Activated T-helper 1 cell treated with anti-CD3 and anti-CD28 coated beads, Interleukin-2, amount 50 U/mL, for 16 hours (primary cell): Measurements from ENCODE around the gene PFAS.

Experiments used
- DNase-seq, 2 donors: peaks; one replicate each; pipeline ENCODE4 v3.0.0-alpha.2; 2020; ENCODE audit warnings: low read depth in 1 of 2, low spot score in 1 of 2

The PFAS gene

GRCh38 chr17:8267480-8268147 is 18.5 kb downstream of the PFAS start:
- no peak for DNase-seq

GRCh38 chr17:8268550-8269298 is 19.6 kb downstream of the PFAS start:
- DNase-seq, result no peak

- DNase-seq, result no peak
Observed at GRCh38 chr17:8272421-8272820, 23.3 kb downstream of the PFAS start.

- DNase-seq, result no peak
Observed at GRCh38 chr17:8273884-8274444, 24.9 kb downstream of the PFAS start.

GRCh38 chr17:8274816-8275215 is 25.7 kb downstream of the PFAS start:
- no peak for DNase-seq

- no peak for DNase-seq
Observed at GRCh38 chr17:8275421-8276290, 26.6 kb downstream of the PFAS start.

- no peak for DNase-seq
Observed at GRCh38 chr17:8277317-8277716, 28.2 kb downstream of the PFAS start.

- no peak for DNase-seq
Observed at GRCh38 chr17:8282345-8282744, 33.3 kb downstream of the PFAS start.

GRCh38 chr17:8283356-8283755 is 34.3 kb downstream of the PFAS start:
- no peak for DNase-seq

GRCh38 chr17:8284126-8284525 is 35.0 kb downstream of the PFAS start:
- DNase-seq, result no peak

- DNase-seq, result no peak
Observed at GRCh38 chr17:8285270-8286181, 36.4 kb downstream of the PFAS start.

- DNase-seq, result no peak
Observed at GRCh38 chr17:8287651-8288335, 38.7 kb downstream of the PFAS start.

- peak; percentile 69 to 70 for DNase-seq
Observed at GRCh38 chr17:8288336-8289102, 39.4 kb downstream of the PFAS start, which contains the start of gene RANGRF. TSS of gene RANGRF (plus strand) at chr17:8288670. CDS start at chr17:8288789, 119 bp downstream.

GRCh38 chr17:8289103-8289397 is 40.0 kb downstream of the PFAS start:
- no peak for DNase-seq

GRCh38 chr17:8290043-8290442 is 41.0 kb downstream of the PFAS start:
- DNase-seq, result no peak

- no peak for DNase-seq
Observed at GRCh38 chr17:8292639-8293395, 43.7 kb downstream of the PFAS start.

GRCh38 chr17:8294361-8294760 is 45.3 kb downstream of the PFAS start:
- DNase-seq, result no peak

GRCh38 chr17:8294814-8295316 is 45.8 kb downstream of the PFAS start:
- no peak for DNase-seq
